PFSK-1 (cell line): ENCODE measurements around the gene ETV4.
A peak's percentile ranks its signal among the peaks of the same experiment; 100 is the strongest.

ENCODE experiments used
- FOXP2 ChIP-seq: optimal IDR thresholded peaks from 2 replicates; pipeline ENCODE3; 2011; ENCODE audit warnings: borderline replicate concordance, control low read depth, inconsistent platforms; ENCODE audit not compliant: insufficient read depth; ENCODE audit errors: extremely low read length, extremely low read depth
- POLR2AphosphoS5 ChIP-seq: IDR thresholded peaks from 2 replicates; pipeline ENCODE4 v1.6.1; 2012; ENCODE audit warnings: low read depth, mild to moderate bottlenecking, control low read depth, low read length, moderate library complexity
- REST ChIP-seq, 2 experiments: IDR thresholded peaks; 2 replicates each; pipeline versions ENCODE4 v1.6.1 to v1.8.0; 2011 to 2012; ENCODE audit warnings: low read depth in 2 of 2, low read length in 2 of 2, control low read depth in 1 of 2, inconsistent platforms in 1 of 2, mild to moderate bottlenecking in 1 of 2, moderate library complexity in 1 of 2; ENCODE audit not compliant: insufficient read depth in 1 of 2
- SIN3A ChIP-seq: IDR thresholded peaks from 2 replicates; pipeline ENCODE4 v1.6.1; 2012; ENCODE audit warnings: mild to moderate bottlenecking, low read length, moderate library complexity, borderline replicate concordance; ENCODE audit not compliant: insufficient read depth
- TAF1 ChIP-seq: IDR thresholded peaks from 2 replicates; pipeline ENCODE4 v1.6.1; 2012; ENCODE audit warnings: low read length, control low read depth, borderline replicate concordance; ENCODE audit not compliant: insufficient read depth

Gene ETV4

GRCh38 chr17:43530288-43531081 is 15.7 kb downstream of the ETV4 start:
- no peak; the same call in 1 of the 2 replicates for TF ChIP-seq TAF1
- peak; percentile 87; the same call in 1 of the 2 replicates for TF ChIP-seq SIN3A
- peak; percentile 93 for TF ChIP-seq POLR2AphosphoS5
- TF ChIP-seq REST (IDR thresholded peaks at IDR 0.05; ENCODE audit: insufficient read depth in 1 of 2, low read depth in 2 of 2, low read length in 2 of 2): no peak; a peak in 1 of 4 replicates
- peak; percentile 85 for TF ChIP-seq FOXP2

- TF ChIP-seq POLR2AphosphoS5: 0 out of 2 replicates have a peak, but pooled peaks have one; percentile 5
- TF ChIP-seq FOXP2: no peak
- no peak for TF ChIP-seq REST (IDR thresholded peaks at IDR 0.05; ENCODE audit: insufficient read depth in 1 of 2, low read depth in 2 of 2, low read length in 2 of 2)
- no peak for TF ChIP-seq SIN3A
Measured at GRCh38 chr17:43529947-43530287, 16.2 kb downstream of the ETV4 start.

- TF ChIP-seq FOXP2: no peak
- TF ChIP-seq REST (IDR thresholded peaks at IDR 0.05; ENCODE audit: insufficient read depth in 1 of 2, low read depth in 2 of 2, low read length in 2 of 2): no peak
- TF ChIP-seq SIN3A: no peak
- no peak for TF ChIP-seq TAF1
Measured at GRCh38 chr17:43528988-43529814, 16.9 kb downstream of the ETV4 start.

- TF ChIP-seq REST (IDR thresholded peaks at IDR 0.05; ENCODE audit: insufficient read depth in 1 of 2, low read depth in 2 of 2, low read length in 2 of 2) (no peak), TAF1 (peak; percentile 54; the same call in 1 of the 2 replicates), POLR2AphosphoS5 (peak; percentile 79; the same call in 1 of the 2 replicates), FOXP2 (peak; percentile 46), SIN3A (peak; percentile 56; the same call in 1 of the 2 replicates)
Measured at GRCh38 chr17:43528319-43528987, 17.7 kb downstream of the ETV4 start.
